Measurements from ENCODE around the gene PDE1C.

DNA sequence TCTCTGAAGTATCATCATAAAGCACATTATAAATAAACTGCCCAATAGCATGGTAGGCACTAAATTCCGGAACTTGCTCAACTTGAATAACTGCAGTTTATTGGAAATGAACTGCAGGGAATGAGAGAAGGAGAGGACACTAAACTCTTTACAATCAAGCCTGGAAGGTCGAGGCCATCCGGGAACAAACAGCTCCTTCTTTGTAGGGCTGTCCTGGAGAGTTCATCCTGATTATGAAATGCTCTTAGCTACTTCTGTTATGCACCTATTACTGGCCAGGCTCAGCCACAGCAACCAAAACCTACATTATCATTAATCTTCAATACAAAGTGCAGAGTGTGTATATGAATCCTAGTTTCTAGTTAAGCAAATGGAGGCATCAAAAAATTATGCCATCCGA lies 318.5 kb downstream of the PDE1C start:
- TF ChIP-seq EZH2 (IDR thresholded peaks at IDR 0.05; ENCODE audit: borderline replicate concordance, low read depth, low read length, poor library complexity, severe bottlenecking) = no peak
- TF ChIP-seq, protein P1, sequence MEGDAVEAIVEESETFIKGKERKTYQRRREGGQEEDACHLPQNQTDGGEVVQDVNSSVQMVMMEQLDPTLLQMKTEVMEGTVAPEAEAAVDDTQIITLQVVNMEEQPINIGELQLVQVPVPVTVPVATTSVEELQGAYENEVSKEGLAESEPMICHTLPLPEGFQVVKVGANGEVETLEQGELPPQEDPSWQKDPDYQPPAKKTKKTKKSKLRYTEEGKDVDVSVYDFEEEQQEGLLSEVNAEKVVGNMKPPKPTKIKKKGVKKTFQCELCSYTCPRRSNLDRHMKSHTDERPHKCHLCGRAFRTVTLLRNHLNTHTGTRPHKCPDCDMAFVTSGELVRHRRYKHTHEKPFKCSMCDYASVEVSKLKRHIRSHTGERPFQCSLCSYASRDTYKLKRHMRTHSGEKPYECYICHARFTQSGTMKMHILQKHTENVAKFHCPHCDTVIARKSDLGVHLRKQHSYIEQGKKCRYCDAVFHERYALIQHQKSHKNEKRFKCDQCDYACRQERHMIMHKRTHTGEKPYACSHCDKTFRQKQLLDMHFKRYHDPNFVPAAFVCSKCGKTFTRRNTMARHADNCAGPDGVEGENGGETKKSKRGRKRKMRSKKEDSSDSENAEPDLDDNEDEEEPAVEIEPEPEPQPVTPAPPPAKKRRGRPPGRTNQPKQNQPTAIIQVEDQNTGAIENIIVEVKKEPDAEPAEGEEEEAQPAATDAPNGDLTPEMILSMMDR (conservative IDR thresholded peaks at IDR 0.05; ENCODE audit: low read depth, low read length) = no peak

Measured in A673 (cell line).